PC-3 (cell line): ENCODE measurements around the gene SLC15A1. TPM values are rescaled to one million over a fixed set of nuclear protein-coding genes. Genes with fewer than 3 reads are reported as not detected.

ENCODE experiments used
- ATAC-seq: fragments of 200-7000 bp; cut with Tn5 transposase; 2 replicates; pipeline ENCODE4 v1.9.1; 2020; ENCODE audit warnings: mild to moderate bottlenecking, moderate library complexity
- BruUV-seq: library from RNA; stranded (reverse); fragments of 400-500 nt; replicated peaks from 2 replicates; lab custom pipeline; 2021; lab: Mats Ljungman, UMichigan
- CTCF ChIA-PET: fragments of 300-600 bp; sonication (Branson Sonifier 250); formaldehyde crosslinking; loops from one replicate; lab custom pipeline; 2022; ENCODE audit warnings: antibody characterized with exemption; lab: Charles Lee
- POLR2A ChIA-PET: fragments of 300-600 bp; sonication (Branson Sonifier 250); formaldehyde crosslinking; loops from one replicate; lab custom pipeline; 2022; ENCODE audit warnings: antibody characterized with exemption; ENCODE audit not compliant: unreplicated experiment; lab: Charles Lee
- DNase-seq: peaks from one replicate; pipeline ENCODE4 v3.0.0-alpha.2; 2015
- H2AFZ ChIP-seq: fragments of 300-600 bp; sonication (generic); 2 replicates; pipeline ENCODE4 v1.6.0; 2016; ENCODE audit warnings: antibody characterized with exemption, low read length
- H3F3A ChIP-seq: fragments of 300-600 bp; sonication (generic); one replicate; pipeline ENCODE4 v1.6.0; 2017; ENCODE audit warnings: antibody characterized with exemption, low read length, control low read depth, mild to moderate bottlenecking; ENCODE audit not compliant: unreplicated experiment
- H3K27ac ChIP-seq: fragments of 300-600 bp; sonication (generic); 2 replicates; pipeline ENCODE4 v1.5.1; 2016; ENCODE audit warnings: mild to moderate bottlenecking, low read length
- H3K27me3 ChIP-seq: fragments of 300-600 bp; sonication (generic); 2 replicates; pipeline ENCODE4 v1.6.1; 2016; ENCODE audit warnings: low read length, mixed read lengths
- H3K36me3 ChIP-seq: fragments of 300-600 bp; sonication (generic); 2 replicates; pipeline ENCODE4 v1.6.1; 2016; ENCODE audit warnings: low read depth, mixed run types, low read length, mixed read lengths
- H3K4me1 ChIP-seq: fragments of 300-600 bp; sonication (generic); 2 replicates; pipeline ENCODE4 v1.5.1; 2016; ENCODE audit warnings: low read length; ENCODE audit not compliant: insufficient read depth
- H3K4me2 ChIP-seq: fragments of 300-600 bp; sonication (generic); 2 replicates; pipeline ENCODE4 v1.6.0; 2016; ENCODE audit warnings: low read length
- H3K4me3 ChIP-seq: fragments of 300-600 bp; sonication (generic); 2 replicates; pipeline ENCODE4 v1.5.1; 2016; ENCODE audit warnings: mild to moderate bottlenecking, low read length, mixed read lengths
- H3K79me2 ChIP-seq: fragments of 300-600 bp; sonication (generic); 2 replicates; pipeline ENCODE4 v1.6.1; 2017; ENCODE audit warnings: low read length, mixed read lengths
- H3K9ac ChIP-seq: fragments of 300-600 bp; sonication (generic); 2 replicates; pipeline ENCODE4 v1.6.0; 2016; ENCODE audit warnings: mild to moderate bottlenecking, low read length
- H3K9me2 ChIP-seq: fragments of 300-600 bp; sonication (generic); replicated peaks from 2 replicates; pipeline ENCODE4 v1.6.1; 2016; ENCODE audit warnings: mixed run types, low read length, mixed read lengths
- H3K9me3 ChIP-seq: fragments of 300-600 bp; sonication (generic); 2 replicates; pipeline ENCODE4 v1.6.1; 2016; ENCODE audit warnings: low read length, mixed read lengths
- H4K20me1 ChIP-seq: fragments of 300-600 bp; sonication (generic); 2 replicates; pipeline ENCODE4 v1.6.1; 2016; ENCODE audit warnings: low read length, mixed read lengths
- CTCF ChIP-seq: fragments of 300-600 bp; sonication (generic); conservative IDR thresholded peaks from 2 replicates; pipeline ENCODE4 v1.5.1; 2017; ENCODE audit warnings: antibody characterized with exemption, low read depth, mild to moderate bottlenecking, low read length
- EZH2 ChIP-seq: fragments of 300-600 bp; sonication (generic); IDR thresholded peaks from one replicate; pipeline ENCODE4 v1.6.1; 2017; ENCODE audit warnings: antibody characterized with exemption, mild to moderate bottlenecking, low read length; ENCODE audit not compliant: unreplicated experiment
- EZH2phosphoT487 ChIP-seq: fragments of 300-600 bp; sonication (generic); IDR thresholded peaks from 2 replicates; pipeline ENCODE4 v1.6.1; 2018; ENCODE audit warnings: mild to moderate bottlenecking, antibody characterized with exemption, low read length, borderline replicate concordance
- intact Hi-C: fragments of 100-400 bp; cut with micrococcal nuclease; formaldehyde crosslinking; loops from 2 replicates; pipeline ENCODE4 v1.9.0; 2023
- total RNA-seq: library from RNA; depleted of rRNA; stranded (reverse); fragments of >200 nt; gene quantifications from 2 replicates; pipeline ENCODE4 v1.2.3, GENCODE V29; 2014

Gene SLC15A1
- total RNA-seq, 1 experiment from 2014 or later, result 1.7 TPM

- no peak for ATAC-seq
- Histone ChIP-seq H3K36me3 (no peaks in the 10 kb centered on the region), H3K79me2 (no peaks in the 10 kb centered on the region), H4K20me1 (no peaks in the 10 kb centered on the region), H3F3A (no peaks in the 10 kb centered on the region), H3K27me3 (no peaks in the 10 kb centered on the region), H3K27ac (no peak overlapping the region), H3K9me3 (no peaks in the 10 kb centered on the region), H3K9me2 (no peaks in the 10 kb centered on the region), H3K4me1 (no peaks in the 10 kb centered on the region), H3K9ac (no peak overlapping the region), H2AFZ (no peak overlapping the region), H3K4me2 (no peak overlapping the region), H3K4me3 (no peak overlapping the region)
- BruUV-seq, result no TSS peak
- CTCF ChIA-PET, result no interaction called here
- POLR2A ChIA-PET, result no interaction called here
- intact Hi-C loops, result no loop called here
- TF ChIP-seq EZH2phosphoT487, result no peak
- no peak for TF ChIP-seq EZH2
- TF ChIP-seq CTCF, result no peak
- no peak for DNase-seq
Measured at GRCh38 chr13:98730441-98730840, 22.0 kb downstream of the SLC15A1 start.

GRCh38 chr13:98729658-98730057 is 22.8 kb downstream of the SLC15A1 start:
- CTCF ChIA-PET, result no interaction called here
- POLR2A ChIA-PET, result no interaction called here
- intact Hi-C loops, result no loop called here
- H3K36me3 ChIP-seq, result no peaks in the 10 kb centered on the region
- TF ChIP-seq EZH2 (no peak), CTCF (no peak), EZH2phosphoT487 (no peak)
- DNase-seq, result no peak
- no peaks in the 10 kb centered on the region for H3K79me2 ChIP-seq
- no peaks in the 10 kb centered on the region for H3K9me3 ChIP-seq
- no peak overlapping the region for H3K9ac ChIP-seq
- H3K9me2 ChIP-seq, result no peaks in the 10 kb centered on the region
- H3F3A ChIP-seq, result no peaks in the 10 kb centered on the region
- H3K4me2 ChIP-seq, result no peak overlapping the region
- H3K4me3 ChIP-seq, result no peak overlapping the region
- no peaks in the 10 kb centered on the region for H3K4me1 ChIP-seq
- H3K27me3 ChIP-seq, result no peaks in the 10 kb centered on the region
- no peaks in the 10 kb centered on the region for H4K20me1 ChIP-seq
- H2AFZ ChIP-seq, result no peak overlapping the region
- no TSS peak for BruUV-seq
- no peak overlapping the region for H3K27ac ChIP-seq
- ATAC-seq, result no peak

GRCh38 chr13:98722958-98723357 is 29.5 kb downstream of the SLC15A1 start:
- H3K4me2 ChIP-seq, result no peak overlapping the region
- DNase-seq (no peak), ATAC-seq (no peak)
- no peak overlapping the region for H3K27ac ChIP-seq
- peaks cover 17% of the 10 kb centered on the region for H3K4me1 ChIP-seq
- no peaks in the 10 kb centered on the region for H3K9me2 ChIP-seq
- H3K9me3 ChIP-seq, result no peaks in the 10 kb centered on the region
- no peaks in the 10 kb centered on the region for H3F3A ChIP-seq
- intact Hi-C loops, result no loop called here
- H3K36me3 ChIP-seq, result no peaks in the 10 kb centered on the region
- ChIA-PET POLR2A (no interaction called here), CTCF (no interaction called here)
- H3K27me3 ChIP-seq, result no peaks in the 10 kb centered on the region
- no TSS peak for BruUV-seq
- H3K79me2 ChIP-seq, result no peaks in the 10 kb centered on the region
- H4K20me1 ChIP-seq, result no peaks in the 10 kb centered on the region
- TF ChIP-seq EZH2phosphoT487 (no peak), CTCF (no peak), EZH2 (no peak)
- no peak overlapping the region for H3K4me3 ChIP-seq
- H3K9ac ChIP-seq, result no peak overlapping the region
- no peak overlapping the region for H2AFZ ChIP-seq
